ENCODE measurements around the gene UPP2. TPM values are rescaled to one million over a fixed set of nuclear protein-coding genes. Genes with fewer than 3 reads are reported as not detected.

The UPP2 gene
- total RNA-seq, 1 experiment from 2014 or later, result not detected

DNA sequence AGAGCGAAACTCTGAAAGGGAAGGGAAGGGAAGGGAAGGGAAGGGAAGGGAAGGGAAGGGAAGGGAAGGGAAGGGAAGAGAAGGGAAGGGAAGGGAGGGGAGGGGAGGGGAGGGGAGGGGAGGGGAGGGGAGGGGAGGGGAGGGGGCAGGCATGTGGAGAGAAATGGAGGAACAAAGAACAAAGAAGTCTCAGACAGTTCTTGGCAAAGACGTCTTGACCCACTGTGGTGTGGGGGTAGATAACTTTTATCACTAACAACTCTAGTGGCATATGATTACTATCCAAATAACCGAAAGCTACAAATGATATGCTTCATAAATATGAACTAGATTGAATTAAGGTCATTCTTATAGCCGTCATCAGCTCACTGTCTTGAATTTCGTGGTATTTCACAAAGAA, 3.2 kb downstream of the UPP2 start:
- DNase-seq (ENCODE audit: low spot score), result no peak

GRCh38 chr2:158112992-158113391, 11.3 kb downstream of the UPP2 start:
- DNase-seq (ENCODE audit: low spot score), result no peak

DNA sequence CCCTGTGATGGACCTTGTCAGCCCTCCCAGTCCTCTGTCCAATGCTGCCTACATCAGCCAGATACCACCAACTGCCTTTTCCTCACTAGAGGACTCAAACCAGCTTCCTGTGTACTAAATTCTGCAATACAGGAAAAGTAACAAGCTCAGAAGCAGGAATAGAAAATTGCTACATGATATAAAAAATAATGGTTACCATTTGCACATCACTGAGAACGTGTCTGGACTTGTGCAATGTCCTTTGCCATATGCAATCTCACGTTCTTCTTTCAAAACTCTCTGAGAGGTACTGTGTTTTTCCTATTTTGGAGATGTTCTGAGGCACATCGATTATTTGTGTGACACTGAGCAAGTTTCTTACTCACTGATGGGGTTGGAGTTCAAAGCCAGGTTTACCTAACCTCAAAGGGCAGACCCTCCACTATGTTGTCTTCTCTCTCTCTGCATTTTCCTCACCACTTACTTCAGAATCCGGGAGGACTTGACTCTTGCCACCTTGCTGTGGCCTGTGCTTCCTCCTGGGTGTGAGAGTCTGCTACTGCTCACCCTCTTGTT, 12.1 kb downstream of the UPP2 start:
- no peak for DNase-seq (ENCODE audit: low spot score)

DNA sequence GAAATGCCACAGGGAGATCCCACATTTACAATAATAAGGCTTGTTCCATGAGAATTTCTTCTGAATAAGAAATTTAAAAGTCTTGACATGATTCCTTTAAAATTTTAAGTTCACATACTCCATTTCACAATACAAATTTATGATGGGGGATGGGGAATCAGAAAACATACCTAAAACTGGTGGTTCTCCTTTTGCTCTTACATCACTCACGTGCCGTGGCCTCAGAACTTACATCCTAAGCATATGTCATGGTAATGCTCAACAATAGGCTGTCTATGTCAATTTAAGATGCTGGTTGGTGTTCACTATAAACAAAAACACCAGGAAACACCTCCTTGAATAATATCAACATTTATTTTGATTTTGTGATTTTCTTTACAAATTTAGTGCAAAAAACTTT, 12.8 kb downstream of the UPP2 start:
- DNase-seq (ENCODE audit: low spot score), result no peak

- no peak for DNase-seq (ENCODE audit: low spot score)
Observed at GRCh38 chr2:158115202-158115767, 13.6 kb downstream of the UPP2 start.

DNA sequence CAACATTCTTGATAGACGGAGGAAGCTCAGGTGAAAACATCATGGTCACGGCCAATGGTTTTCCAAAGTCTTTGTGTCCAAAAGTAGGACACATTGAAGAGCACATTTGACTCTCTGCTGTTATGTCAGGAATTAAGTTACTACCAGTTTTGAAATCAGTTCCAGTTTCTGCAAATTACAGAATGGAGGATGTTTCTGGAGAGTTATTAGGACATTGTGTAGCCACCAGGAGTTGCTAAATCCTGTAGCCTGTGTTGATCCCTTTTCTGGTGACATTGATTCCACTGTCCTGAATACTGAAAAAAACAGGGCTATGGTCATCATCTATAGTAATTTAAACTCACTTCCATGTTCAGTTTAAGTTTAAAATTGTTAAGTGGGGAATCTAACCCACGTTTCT, 15.3 kb downstream of the UPP2 start:
- no peak for DNase-seq (ENCODE audit: low spot score)

DNA sequence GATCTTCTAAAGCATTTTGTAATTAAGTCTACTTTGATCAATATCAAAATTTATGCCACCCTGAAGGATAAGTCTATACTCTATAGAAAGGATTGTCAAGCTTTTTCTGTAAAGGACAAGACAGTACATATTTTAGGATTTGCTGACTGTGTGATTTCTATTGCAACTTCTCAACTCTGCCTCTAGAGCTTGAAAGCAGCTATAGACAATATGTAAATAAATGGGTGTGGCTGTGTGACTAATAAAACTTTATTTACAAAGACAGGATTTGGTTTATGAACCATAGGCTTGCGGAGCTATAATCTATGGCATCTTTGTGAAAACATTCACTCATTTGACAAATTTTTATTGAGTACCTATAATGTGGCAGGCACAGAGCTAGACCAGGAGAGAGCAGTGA, 18.4 kb downstream of the UPP2 start:
- DNase-seq (ENCODE audit: low spot score), result no peak

GRCh38 chr2:158120664-158121641, 19.3 kb downstream of the UPP2 start:
- no peak for DNase-seq (ENCODE audit: low spot score)

DNA sequence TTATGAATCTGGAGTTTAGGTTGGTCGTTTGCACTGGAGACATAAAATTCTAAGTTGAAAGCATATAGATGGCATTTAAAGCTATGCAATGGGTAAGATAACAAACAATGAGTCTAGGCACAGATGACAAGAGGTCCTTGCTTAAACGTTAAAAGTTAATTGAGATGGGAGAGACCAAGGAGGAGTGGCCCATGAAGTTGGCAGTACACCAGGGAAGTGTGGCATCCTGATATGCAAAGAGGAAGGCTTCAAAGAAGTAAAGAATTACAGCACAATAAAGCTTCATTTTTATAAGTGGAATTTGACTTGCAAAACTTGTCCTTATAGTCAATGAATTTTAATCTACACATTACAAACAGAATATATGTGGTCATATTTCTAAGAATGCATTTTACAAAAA, 23.2 kb downstream of the UPP2 start:
- DNase-seq (ENCODE audit: low spot score), result no peak

DNA sequence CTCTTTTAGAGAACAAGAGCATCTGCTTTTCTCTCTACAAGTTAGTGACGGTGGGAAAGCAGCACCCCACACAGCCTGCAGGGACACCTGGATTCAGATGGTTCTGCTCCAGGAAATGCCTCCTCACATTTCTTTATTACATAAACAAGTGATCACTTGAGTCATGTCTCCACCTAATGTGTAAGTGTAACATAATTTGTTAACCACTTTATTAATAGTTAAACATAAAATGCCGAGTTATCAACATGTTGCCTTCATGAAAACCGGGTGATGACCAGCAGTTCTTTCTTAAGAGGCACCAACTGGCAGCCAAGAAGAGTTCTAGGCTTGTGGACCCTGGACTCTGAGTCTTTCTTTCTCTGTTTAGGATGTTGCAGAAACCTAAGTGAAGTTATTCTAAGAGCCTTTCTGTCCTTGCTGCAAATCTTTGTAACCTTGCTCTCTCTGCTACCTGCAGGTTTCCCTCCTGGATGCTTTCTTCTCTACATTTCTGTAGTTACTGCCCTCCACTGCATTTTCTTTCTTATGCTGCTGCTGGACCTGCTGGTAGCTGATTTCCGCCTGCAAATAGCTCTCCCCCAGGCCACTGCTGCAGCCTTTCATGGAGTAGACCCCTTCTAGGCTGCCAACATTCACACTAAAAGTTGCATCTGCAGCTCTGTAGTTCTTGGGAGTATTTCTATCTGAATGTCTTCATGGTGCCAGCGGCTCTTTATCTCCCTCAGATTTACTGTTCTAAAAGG, 24.3 kb downstream of the UPP2 start:
- DNase-seq (ENCODE audit: low spot score), result no peak

GRCh38 chr2:158127380-158127804, 25.7 kb downstream of the UPP2 start:
- DNase-seq (ENCODE audit: low spot score), result no peak

- DNase-seq (ENCODE audit: low spot score), result no peak
Observed at GRCh38 chr2:158128168-158128973, 26.7 kb downstream of the UPP2 start.

DNA sequence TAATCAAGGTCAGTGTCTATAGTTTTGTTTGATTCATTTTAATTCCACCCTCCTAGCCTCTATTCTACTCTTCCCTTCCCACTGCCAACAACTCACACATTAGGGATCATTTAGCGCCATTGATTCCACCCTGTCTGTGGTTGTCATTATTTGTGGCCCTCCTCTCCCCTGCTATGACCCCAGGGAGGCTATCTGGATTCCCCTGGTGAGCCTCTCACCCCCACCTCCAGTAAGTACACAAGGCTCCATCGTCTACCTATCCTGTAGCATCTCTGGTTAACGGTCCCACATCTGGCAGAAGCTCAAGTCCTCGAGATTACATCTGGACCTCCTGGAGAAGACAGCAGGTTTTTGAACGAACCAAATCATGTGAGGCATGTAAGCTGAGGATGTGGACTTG, 27.4 kb downstream of the UPP2 start:
- no peak for DNase-seq (ENCODE audit: low spot score)

- no peak for DNase-seq (ENCODE audit: low spot score)
Observed at GRCh38 chr2:158130832-158131473, 29.3 kb downstream of the UPP2 start.

DNA sequence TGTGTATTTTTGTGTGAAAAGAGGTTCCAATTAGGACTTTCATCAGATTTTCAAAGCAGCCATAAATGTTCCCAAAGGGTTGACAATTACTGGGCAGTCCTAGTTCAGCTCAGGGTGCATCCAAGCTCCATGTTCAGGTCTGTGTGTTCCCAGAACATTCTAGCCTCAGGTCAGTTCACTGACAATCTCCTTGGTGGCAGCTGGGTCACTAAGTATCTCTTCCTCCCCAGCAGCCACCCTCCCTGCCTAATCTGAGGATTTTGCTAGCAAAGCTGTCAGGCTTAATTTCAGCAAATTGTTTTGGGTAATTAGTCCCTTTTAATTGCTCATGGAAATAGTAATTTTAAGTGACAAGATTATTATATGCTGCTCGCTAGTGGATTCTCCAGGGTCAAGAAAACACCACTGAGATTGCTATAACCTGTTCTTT, 29.8 kb downstream of the UPP2 start:
- no peak for DNase-seq (ENCODE audit: low spot score)

- no peak for DNase-seq (ENCODE audit: low spot score)
Observed at GRCh38 chr2:158131919-158132566, 30.4 kb downstream of the UPP2 start.

GRCh38 chr2:158134055-158134454, 32.4 kb downstream of the UPP2 start:
- no peak for DNase-seq (ENCODE audit: low spot score)

DNA sequence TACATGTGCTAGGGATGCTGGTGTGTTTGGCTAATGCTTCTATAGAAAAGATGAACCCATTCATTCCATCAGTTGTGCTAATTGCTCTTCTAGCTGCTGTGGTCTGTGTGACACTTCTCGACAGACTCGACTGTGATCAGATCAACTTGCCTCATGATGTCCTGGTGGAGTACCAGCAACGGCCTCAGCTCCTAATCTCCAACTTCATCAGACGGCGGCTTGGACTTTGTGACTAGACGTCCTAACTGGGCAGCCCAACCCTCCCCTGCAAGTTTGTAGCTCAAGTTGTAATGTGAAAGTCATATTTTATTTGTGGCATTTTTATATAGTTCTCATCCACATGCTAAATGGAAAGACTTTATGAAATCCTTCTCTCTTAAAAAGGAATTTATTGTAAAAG, 33.0 kb downstream of the UPP2 start:
- no peak for DNase-seq (ENCODE audit: low spot score)

GRCh38 chr2:158135096-158135495, 33.4 kb downstream of the UPP2 start:
- DNase-seq (ENCODE audit: low spot score), result no peak

GRCh38 chr2:158138255-158138654, 36.6 kb downstream of the UPP2 start:
- no peak for DNase-seq (ENCODE audit: low spot score)
